ENCODE measurements around the gene KRT9.
"Not testable (repeated sequence)": the region's sequence is repeated elsewhere in the genome, so short reads cannot be mapped to it uniquely, and the experiment has no call there.

- not testable (repeated sequence) for TF ChIP-seq EHMT2 (IDR thresholded peaks at IDR 0.05; ENCODE audit: low read depth); MAZ (IDR thresholded peaks at IDR 0.05; ENCODE audit: borderline replicate concordance, low read depth, low read length); CTCF (IDR thresholded peaks at IDR 0.05); PBX3 (IDR thresholded peaks at IDR 0.05); POLR2A (IDR thresholded peaks at IDR 0.05; ENCODE audit: low read length); JUNB (IDR thresholded peaks at IDR 0.05); EP300 (IDR thresholded peaks at IDR 0.05); REST (IDR thresholded peaks at IDR 0.05); ESRRA (IDR thresholded peaks at IDR 0.05; ENCODE audit: borderline replicate concordance, low read length); KDM5A (IDR thresholded peaks at IDR 0.05)
Observed at GRCh38 chr17:41616486-41616885, 44.6 kb upstream of the KRT9 start.

Measured in A549 (cell line).